Astrocyte (in vitro differentiated cells and primary cell): Measurements from ENCODE around the gene CD164.

ENCODE experiments used
- EZH2 ChIP-seq: IDR thresholded peaks from 2 replicates; pipeline ENCODE4 v1.6.1; 2012; ENCODE audit warnings: mild to moderate bottlenecking, low read length, inconsistent platforms; ENCODE audit not compliant: insufficient read depth
- TF ChIP-seq, protein P1 (sequence below): IDR thresholded peaks from 2 replicates; pipeline ENCODE4 v1.5.1; 2011; ENCODE audit warnings: low read depth, mild to moderate bottlenecking, inconsistent platforms, low read length, moderate library complexity; ENCODE audit not compliant: insufficient read depth

DNA sequence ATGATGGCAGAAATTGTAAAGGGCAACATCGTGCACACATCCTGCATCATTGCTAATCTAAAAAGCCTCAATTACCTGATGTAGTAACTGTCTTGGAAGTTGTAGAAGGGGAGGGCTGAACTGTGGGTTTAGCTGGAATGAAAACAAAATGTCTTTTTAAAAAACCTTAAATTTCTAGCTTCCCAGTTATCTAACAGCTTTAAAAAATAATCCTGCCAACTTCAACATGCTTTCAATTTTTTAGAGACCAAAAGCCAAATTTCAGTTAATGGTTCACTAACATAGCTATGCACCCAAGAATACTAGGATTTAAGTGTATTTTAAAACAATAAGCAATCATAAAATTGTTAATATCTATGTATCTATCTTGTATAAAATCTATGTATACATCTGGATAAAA lies 11.9 kb downstream of the CD164 start:
- TF ChIP-seq EZH2 = no peak
- TF ChIP-seq, protein P1, sequence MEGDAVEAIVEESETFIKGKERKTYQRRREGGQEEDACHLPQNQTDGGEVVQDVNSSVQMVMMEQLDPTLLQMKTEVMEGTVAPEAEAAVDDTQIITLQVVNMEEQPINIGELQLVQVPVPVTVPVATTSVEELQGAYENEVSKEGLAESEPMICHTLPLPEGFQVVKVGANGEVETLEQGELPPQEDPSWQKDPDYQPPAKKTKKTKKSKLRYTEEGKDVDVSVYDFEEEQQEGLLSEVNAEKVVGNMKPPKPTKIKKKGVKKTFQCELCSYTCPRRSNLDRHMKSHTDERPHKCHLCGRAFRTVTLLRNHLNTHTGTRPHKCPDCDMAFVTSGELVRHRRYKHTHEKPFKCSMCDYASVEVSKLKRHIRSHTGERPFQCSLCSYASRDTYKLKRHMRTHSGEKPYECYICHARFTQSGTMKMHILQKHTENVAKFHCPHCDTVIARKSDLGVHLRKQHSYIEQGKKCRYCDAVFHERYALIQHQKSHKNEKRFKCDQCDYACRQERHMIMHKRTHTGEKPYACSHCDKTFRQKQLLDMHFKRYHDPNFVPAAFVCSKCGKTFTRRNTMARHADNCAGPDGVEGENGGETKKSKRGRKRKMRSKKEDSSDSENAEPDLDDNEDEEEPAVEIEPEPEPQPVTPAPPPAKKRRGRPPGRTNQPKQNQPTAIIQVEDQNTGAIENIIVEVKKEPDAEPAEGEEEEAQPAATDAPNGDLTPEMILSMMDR = no peak
